ENCODE measurements around the gene C9orf152.
A peak's percentile ranks its signal among the peaks of the same experiment; 100 is the strongest.

The C9orf152 gene

DNA sequence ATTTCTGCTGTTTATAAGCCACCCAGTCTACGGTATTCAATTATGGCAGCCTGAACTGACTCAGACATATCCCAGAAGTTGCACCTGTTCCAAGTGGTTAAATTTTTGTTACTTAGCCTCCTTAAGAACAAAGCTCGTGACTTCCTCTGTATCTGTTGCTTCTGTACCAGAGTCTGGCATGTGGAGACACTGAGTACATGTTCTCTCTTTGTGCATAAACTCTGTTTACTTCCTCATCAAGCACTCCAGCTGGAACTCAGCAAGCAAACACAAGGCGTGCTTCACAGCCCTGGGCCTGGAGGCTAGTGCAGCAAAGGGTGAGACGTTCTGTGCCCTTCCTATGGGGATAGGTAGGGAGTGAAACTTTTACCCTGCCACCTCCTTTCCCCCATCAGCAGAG, 19.0 kb downstream of the C9orf152 start:
- TF ChIP-seq, protein P1, sequence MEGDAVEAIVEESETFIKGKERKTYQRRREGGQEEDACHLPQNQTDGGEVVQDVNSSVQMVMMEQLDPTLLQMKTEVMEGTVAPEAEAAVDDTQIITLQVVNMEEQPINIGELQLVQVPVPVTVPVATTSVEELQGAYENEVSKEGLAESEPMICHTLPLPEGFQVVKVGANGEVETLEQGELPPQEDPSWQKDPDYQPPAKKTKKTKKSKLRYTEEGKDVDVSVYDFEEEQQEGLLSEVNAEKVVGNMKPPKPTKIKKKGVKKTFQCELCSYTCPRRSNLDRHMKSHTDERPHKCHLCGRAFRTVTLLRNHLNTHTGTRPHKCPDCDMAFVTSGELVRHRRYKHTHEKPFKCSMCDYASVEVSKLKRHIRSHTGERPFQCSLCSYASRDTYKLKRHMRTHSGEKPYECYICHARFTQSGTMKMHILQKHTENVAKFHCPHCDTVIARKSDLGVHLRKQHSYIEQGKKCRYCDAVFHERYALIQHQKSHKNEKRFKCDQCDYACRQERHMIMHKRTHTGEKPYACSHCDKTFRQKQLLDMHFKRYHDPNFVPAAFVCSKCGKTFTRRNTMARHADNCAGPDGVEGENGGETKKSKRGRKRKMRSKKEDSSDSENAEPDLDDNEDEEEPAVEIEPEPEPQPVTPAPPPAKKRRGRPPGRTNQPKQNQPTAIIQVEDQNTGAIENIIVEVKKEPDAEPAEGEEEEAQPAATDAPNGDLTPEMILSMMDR (IDR thresholded peaks at IDR 0.05; ENCODE audit: insufficient read depth, low read depth, low read length, missing control alignments): no peak
- DNase-seq (ENCODE audit: low read depth): no peak
- no peak overlapping the region for H3K4me3 ChIP-seq (ENCODE audit: low read length)

DNA sequence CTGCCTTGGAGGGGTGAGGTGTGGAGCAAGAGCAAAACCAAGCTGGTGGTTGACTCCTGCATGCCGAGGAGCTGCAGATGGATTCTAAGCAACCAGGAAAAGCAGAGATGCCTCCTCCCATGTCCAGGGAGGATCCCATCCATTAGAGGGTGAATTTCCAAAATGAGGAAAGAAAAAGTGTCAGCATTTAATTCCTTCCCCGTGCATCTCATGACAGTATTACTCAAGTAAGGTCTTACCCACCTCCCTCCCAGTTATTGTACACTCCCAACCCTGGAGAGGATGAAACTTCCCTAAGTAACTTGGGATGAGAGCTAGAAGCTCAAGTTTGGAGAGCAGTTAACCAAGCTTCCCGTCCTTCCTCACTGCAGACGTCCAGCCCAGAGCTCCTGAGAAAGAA, 19.9 kb downstream of the C9orf152 start:
- no peak for DNase-seq (ENCODE audit: low read depth)
- TF ChIP-seq, protein P1 (IDR thresholded peaks at IDR 0.05; ENCODE audit: insufficient read depth, low read depth, low read length, missing control alignments): no peak
- no peak overlapping the region for H3K4me3 ChIP-seq (ENCODE audit: low read length)

DNA sequence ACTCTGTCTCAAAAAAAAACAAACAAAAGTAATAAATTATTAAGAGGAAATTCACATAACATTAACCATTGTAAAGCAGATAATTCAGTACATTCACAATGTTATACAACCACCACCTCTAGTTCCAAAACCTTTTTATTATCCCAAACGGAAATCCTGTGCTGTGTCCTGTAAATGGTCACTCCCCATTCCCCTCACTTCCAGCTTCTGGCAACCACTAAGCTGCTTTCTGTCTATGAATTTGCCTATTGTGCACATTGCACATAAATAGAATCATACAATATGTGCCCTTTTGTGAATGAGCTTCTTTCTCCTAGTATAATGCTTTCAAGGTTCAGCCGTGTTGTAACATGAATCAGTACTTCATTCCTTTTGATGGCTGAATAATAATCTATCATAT, 20.8 kb downstream of the C9orf152 start:
- TF ChIP-seq, protein P1 (IDR thresholded peaks at IDR 0.05; ENCODE audit: insufficient read depth, low read depth, low read length, missing control alignments): no peak
- DNase-seq (ENCODE audit: low read depth): no peak
- H3K4me3 ChIP-seq (ENCODE audit: low read length): no peak overlapping the region

DNA sequence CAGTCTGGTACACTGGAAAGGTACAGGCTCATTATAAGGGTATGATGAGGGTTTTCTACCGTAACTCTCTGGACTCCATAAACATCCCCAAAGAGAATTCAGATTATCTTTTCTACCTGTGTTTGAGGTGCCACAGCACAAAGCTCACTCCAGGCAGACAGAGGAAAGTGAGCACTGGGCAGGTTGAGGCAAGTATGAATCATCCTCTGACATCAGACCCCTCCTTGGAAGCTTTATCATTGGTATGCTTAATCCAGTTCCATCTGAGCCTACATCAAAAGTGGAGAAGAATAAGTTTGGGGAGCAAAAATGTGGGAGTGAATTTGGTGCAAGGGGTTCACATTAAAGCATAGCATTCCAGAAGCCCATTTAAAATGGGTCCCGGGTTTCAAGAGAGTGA, 21.7 kb downstream of the C9orf152 start:
- no peak overlapping the region for H3K4me3 ChIP-seq (ENCODE audit: low read length)
- TF ChIP-seq, protein P1 (IDR thresholded peaks at IDR 0.05; ENCODE audit: insufficient read depth, low read depth, low read length, missing control alignments): no peak
- DNase-seq (ENCODE audit: low read depth): peak; percentile 88

DNA sequence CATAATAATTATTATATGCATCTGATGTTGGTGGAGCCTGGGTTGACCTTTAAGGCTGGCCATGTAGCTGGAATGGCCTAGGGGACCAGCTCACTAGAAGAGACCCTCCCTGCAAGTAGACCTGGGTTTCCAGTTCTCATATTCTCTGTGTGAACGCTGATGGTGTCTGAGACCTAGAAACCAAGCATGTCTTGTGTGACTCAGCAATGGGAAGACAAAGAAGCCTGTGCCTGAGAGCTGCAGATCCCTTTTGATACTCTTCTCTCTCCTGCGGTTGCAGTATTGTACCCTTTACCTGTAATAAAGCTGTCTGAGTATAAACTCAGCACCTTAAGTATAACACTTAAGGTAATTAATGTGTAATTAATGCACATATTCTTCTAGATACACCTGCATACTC, 22.2 kb downstream of the C9orf152 start:
- peak; percentile 60 for DNase-seq (ENCODE audit: low read depth)
- TF ChIP-seq, protein P1 (IDR thresholded peaks at IDR 0.05; ENCODE audit: insufficient read depth, low read depth, low read length, missing control alignments): no peak
- H3K4me3 ChIP-seq (ENCODE audit: low read length): no peak overlapping the region

DNA sequence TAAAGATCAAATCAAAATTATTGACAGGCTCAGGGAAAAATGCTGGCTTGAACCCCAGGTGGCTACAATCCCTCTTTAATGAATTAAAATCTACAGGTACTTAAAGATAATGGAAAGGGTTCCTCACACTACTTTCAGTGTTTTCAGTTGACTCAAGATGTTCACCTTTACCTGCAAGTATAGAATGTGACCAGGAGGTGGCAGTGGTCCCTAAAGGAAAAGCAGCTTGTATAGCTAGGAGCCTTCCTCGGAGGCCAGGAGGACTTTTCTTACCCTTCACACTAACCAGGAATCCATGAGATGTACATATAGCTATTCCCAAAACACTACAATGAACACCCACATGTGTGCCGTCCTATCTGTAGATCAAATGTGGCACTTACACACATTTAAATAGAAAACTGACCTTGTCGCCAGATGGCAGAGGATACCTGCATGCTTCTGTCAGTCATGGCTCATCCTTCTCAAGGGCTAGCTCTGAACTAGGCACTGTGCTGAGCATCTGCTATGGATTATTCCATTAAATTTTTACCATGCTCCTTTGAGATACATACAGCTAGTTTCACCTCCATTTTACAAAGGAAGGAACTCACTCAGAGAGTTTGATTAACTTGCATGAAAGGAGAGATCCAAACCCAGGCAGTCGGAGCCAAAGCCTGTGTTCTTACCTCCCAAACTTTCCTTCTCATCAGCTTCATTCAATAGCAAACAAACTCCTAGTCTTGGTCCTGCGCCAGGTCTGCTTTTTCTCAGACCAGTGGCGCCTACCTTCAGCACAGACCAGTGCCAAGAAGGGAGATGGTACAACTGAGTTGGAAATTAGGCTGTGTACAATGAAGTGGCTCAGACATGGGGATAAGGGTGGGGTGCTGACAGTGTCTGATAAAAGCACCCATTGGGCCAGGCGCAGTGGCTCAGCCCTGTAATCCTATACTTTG, 24.5 kb downstream of the C9orf152 start:
- DNase-seq (ENCODE audit: low read depth): peak; percentile 84
- TF ChIP-seq, protein P1 (IDR thresholded peaks at IDR 0.05; ENCODE audit: insufficient read depth, low read depth, low read length, missing control alignments): peak; percentile 85
- H3K4me3 ChIP-seq (ENCODE audit: low read length): no peak overlapping the region

Measured in epithelial cell of esophagus (primary cell).